ENCODE data around the gene OMP.

DNA sequence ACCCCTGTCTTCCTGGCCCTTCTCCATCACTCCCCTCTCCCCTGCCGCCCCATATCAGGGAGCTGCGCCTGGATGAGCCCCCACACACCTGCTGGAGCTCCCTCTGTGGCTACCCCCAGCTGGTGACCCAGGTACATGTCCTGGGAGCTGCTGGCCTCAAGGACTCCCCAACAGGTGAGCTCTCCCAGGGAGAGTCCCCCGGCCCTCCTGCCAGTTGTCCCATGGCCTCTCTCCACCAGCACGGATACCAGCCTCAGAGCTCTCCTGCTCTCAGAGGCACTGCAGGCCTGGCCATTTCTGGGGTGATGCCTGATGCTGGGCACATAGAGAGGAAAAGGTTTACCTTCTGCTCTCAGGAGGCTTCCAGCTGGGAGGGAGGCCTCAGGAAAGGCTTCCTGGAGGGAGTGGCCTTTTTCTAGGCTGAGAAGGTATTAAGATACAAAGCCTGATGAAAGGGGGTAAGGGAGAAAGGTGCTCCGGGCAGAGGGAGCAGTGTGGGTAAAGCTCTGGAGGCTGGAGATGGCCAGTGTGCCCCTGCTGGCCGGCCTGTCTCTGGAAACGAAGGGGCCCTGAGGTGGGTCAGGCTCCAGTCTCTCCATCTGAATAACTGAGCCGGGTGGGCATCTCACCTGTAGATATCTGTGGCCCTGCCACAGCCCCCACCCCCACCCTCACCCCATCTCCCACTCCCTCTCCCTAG is 19.4 kb downstream of the OMP start:
- TF ChIP-seq EP300 (IDR thresholded peaks at IDR 0.05) (no peak), POLR2AphosphoS5 (IDR thresholded peaks at IDR 0.05) (no peak)
- TF ChIP-seq, protein P1, sequence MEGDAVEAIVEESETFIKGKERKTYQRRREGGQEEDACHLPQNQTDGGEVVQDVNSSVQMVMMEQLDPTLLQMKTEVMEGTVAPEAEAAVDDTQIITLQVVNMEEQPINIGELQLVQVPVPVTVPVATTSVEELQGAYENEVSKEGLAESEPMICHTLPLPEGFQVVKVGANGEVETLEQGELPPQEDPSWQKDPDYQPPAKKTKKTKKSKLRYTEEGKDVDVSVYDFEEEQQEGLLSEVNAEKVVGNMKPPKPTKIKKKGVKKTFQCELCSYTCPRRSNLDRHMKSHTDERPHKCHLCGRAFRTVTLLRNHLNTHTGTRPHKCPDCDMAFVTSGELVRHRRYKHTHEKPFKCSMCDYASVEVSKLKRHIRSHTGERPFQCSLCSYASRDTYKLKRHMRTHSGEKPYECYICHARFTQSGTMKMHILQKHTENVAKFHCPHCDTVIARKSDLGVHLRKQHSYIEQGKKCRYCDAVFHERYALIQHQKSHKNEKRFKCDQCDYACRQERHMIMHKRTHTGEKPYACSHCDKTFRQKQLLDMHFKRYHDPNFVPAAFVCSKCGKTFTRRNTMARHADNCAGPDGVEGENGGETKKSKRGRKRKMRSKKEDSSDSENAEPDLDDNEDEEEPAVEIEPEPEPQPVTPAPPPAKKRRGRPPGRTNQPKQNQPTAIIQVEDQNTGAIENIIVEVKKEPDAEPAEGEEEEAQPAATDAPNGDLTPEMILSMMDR (IDR thresholded peaks at IDR 0.05) = no peak
